Placental pericyte (primary cell): ENCODE data around the gene RNF32. TPM values are rescaled to one million over a fixed set of nuclear protein-coding genes. Genes with fewer than 3 reads are reported as not detected.

Experiments
- total RNA-seq: library from RNA; depleted of rRNA; stranded (reverse); fragments of >200 nt; gene quantifications from 2 replicates; pipeline ENCODE4 v1.2.3, GENCODE V29; 2012

RNF32 gene
- 0.14 and 0.66 TPM in 2 replicates for total RNA-seq

DNA sequence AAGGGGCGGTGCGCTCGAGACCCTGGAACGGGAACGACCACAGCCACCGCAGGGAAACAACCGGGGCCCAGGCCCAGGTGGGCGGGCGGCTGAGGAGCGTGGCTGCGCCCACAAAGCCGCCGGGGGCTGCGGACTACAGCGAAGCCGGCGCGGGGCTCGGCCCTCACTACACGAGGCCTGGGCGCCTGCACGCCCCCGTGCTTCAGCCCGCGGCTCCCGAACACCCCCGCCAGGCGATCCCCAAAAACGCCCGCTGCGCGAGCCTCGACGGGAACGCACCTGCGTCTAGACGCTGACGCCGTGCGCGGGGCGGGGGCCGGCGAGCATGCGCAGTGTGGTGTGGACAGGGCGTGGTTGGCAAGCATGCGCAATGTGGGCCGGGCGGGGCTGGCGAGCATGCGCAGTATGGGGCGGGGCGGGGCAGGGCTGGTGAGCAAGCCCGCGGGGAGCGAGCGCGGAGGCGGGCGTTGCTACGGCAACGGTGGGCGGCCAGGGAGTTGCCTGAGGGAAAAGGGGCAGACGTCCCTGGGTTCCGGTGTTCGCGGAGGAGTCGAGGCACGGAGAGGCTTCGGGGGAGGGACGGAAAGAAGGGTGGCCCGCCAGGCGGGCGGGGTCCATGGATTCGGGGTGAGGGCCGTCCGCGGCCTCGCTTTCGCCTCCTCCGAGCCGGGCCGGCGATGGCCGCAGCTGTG is at the start of gene RNF32:
RNF32 (plus strand) TSS at position 518 of the 692 bp plus-strand sequence. CDS start 3,104 bp downstream, outside the sequence.

